NB4 (cell line): ENCODE measurements around the gene NOS1.

Experiments used
- TF ChIP-seq, protein P1 (sequence below): IDR thresholded peaks from 2 replicates; pipeline ENCODE4 v1.6.1; 2011; ENCODE audit warnings: low read depth, low read length
- TF ChIP-seq, protein P2 (sequence below): IDR thresholded peaks from one replicate; pipeline ENCODE4 v1.5.1; 2012; ENCODE audit warnings: low read depth, low read length

GRCh38 chr12:117189725-117190209, 171.7 kb downstream of the NOS1 start:
- TF ChIP-seq, protein P1, sequence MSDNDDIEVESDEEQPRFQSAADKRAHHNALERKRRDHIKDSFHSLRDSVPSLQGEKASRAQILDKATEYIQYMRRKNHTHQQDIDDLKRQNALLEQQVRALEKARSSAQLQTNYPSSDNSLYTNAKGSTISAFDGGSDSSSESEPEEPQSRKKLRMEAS, result no peak
- TF ChIP-seq, protein P2, sequence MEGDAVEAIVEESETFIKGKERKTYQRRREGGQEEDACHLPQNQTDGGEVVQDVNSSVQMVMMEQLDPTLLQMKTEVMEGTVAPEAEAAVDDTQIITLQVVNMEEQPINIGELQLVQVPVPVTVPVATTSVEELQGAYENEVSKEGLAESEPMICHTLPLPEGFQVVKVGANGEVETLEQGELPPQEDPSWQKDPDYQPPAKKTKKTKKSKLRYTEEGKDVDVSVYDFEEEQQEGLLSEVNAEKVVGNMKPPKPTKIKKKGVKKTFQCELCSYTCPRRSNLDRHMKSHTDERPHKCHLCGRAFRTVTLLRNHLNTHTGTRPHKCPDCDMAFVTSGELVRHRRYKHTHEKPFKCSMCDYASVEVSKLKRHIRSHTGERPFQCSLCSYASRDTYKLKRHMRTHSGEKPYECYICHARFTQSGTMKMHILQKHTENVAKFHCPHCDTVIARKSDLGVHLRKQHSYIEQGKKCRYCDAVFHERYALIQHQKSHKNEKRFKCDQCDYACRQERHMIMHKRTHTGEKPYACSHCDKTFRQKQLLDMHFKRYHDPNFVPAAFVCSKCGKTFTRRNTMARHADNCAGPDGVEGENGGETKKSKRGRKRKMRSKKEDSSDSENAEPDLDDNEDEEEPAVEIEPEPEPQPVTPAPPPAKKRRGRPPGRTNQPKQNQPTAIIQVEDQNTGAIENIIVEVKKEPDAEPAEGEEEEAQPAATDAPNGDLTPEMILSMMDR, result no peak
